ENCODE measurements around the gene ABCC2. TPM values are rescaled to one million over a fixed set of nuclear protein-coding genes. Genes with fewer than 3 reads are reported as not detected.

Gene ABCC2
- total RNA-seq, 4 donors from 2014 or later = 1.7 to 23.7 (median 8.4) TPM

DNA sequence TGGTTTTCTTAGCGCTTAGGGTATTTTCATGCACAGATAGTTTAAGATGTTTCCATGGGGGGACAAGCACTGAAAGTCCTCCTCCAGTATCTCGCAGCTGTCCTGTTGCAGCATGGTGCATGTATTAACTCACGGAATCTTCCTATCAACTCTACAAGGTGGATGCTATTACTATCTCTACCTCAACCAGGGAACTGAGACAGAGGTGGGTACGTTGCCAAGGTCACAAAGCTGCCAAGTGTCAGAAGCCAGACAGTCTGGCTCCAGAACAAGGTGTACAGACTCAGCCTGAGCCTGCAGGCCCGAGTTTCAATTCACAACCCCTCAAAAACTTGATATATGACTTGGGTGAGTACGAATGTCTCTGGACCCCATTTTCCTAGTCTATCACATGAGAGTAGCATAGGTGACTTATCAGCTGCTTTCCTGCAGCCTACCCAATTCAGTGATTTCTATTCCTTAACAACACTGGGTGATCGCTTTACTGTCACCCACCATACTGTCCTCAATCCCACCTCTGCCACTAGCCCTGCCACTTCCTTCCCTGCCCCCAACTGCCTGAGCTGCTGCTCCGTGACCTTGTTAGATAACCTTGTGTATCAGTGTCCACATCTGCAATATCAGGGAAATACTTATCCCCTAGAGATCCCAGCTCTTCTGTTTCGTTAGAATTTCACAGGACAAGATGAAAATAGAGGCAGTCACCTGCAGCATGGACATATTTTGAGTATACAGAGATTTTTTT lies 92.1 kb downstream of the ABCC2 start:
- H3K4me3 ChIP-seq = no peak overlapping the region
- TF ChIP-seq, protein P1, sequence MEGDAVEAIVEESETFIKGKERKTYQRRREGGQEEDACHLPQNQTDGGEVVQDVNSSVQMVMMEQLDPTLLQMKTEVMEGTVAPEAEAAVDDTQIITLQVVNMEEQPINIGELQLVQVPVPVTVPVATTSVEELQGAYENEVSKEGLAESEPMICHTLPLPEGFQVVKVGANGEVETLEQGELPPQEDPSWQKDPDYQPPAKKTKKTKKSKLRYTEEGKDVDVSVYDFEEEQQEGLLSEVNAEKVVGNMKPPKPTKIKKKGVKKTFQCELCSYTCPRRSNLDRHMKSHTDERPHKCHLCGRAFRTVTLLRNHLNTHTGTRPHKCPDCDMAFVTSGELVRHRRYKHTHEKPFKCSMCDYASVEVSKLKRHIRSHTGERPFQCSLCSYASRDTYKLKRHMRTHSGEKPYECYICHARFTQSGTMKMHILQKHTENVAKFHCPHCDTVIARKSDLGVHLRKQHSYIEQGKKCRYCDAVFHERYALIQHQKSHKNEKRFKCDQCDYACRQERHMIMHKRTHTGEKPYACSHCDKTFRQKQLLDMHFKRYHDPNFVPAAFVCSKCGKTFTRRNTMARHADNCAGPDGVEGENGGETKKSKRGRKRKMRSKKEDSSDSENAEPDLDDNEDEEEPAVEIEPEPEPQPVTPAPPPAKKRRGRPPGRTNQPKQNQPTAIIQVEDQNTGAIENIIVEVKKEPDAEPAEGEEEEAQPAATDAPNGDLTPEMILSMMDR (IDR thresholded peaks at IDR 0.05) = no peak
- no peak for TF ChIP-seq POLR2A (IDR thresholded peaks at IDR 0.05)
- TF ChIP-seq EP300 (IDR thresholded peaks at IDR 0.05) = no peak
- WGBS, 2 donors = 88 to 90% methylated on average over 9 of the region's 9 CpGs

DNA sequence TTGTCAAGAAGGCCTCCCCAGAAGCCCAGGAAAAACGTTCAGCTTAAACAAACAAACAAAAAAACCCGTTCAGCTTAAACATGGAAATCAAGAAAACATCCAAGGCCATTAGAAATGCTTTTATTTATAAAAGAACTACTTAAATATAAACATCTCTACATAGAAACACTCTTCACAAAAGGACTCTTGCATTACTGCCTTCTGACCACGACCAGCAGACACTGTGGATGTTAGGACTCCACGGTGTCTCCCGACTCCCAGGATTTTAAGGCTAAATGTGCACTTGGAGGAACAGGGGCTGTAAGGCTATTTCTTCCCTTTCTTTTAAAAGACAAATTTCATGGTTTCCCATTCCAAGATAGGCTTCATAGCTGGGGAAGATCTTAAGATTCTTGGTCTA lies 93.0 kb downstream of the ABCC2 start:
- no peaks in the 10 kb centered on the region for H3K9me3 ChIP-seq
- 84 to 86% methylated on average over 5 of the region's 5 CpGs for WGBS, 2 donors
- TF ChIP-seq EP300 (IDR thresholded peaks at IDR 0.05) (no peak), POLR2A (IDR thresholded peaks at IDR 0.05) (no peak)
- TF ChIP-seq, protein P1 (IDR thresholded peaks at IDR 0.05) = no peak
- no peak overlapping the region for H3K4me3 ChIP-seq
- DNase-seq (ENCODE audit: low spot score in 2 of 2) = no peak
- H3K36me3 ChIP-seq = peaks cover 0 to 73% (median 21%) of the 10 kb centered on the region in 3 donors
- no peaks in the 10 kb centered on the region for H3K27me3 ChIP-seq
- H3K27ac ChIP-seq = no peak overlapping the region
- no peaks in the 10 kb centered on the region for H3K4me1 ChIP-seq

More for the DNA sequence above, 92.1 kb downstream of the ABCC2 start:
- DNase-seq (ENCODE audit: low spot score in 2 of 2) = no peak
- Histone ChIP-seq H3K27me3 (no peaks in the 10 kb centered on the region), H3K9me3 (no peaks in the 10 kb centered on the region), H3K4me1 (no peaks in the 10 kb centered on the region), H3K36me3 (peaks cover 0 to 64% (median 18%) of the 10 kb centered on the region in 3 donors), H3K27ac (no peak overlapping the region)

DNA sequence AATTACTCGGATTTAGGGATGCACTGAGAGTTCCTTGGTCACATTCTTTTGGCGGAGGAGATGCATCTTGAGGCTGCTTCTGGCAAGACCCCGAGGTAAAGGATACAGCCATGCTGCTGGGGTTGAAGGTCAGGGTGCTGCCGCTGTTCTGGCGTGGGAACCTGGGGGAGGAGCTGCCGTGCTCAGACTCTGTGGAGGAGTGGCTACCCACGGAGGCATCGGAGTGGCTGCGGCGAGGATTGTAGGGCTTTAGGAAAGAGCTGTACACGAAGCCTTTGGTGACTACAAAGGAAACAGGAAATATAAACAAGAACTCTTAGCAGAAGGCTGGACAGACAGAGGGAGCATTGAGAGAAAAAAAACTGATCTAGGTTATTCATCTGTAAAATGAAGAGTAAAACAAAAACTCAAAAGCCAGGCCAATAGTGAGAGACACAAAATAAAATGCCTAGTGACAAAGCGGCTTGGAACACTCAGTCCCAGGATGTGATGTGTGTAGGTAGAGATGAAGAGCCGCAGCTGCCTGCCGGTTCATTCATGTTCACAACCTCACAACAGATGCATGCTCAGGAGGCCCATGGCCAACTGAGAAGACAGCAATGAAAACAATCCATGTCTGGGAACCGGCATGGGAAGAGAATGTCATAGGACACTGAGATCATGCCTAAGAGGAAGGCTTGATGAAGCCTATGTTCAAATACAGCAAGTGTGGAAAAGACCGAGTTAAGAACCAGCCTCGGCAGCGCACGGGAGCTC lies 97.8 kb downstream of the ABCC2 start:
- TF ChIP-seq EP300 (IDR thresholded peaks at IDR 0.05) (no peak), POLR2A (IDR thresholded peaks at IDR 0.05) (no peak)
- TF ChIP-seq, protein P1 (IDR thresholded peaks at IDR 0.05) = no peak
- Histone ChIP-seq H3K4me1 (no peaks in the 10 kb centered on the region), H3K36me3 (peaks cover 0 to 99% (median 21%) of the 10 kb centered on the region in 3 donors), H3K4me3 (no peak overlapping the region), H3K27ac (no peak overlapping the region), H3K27me3 (no peaks in the 10 kb centered on the region), H3K9me3 (no peaks in the 10 kb centered on the region)
- DNase-seq (ENCODE audit: low spot score in 2 of 2) = no peak
- whole genome bisulfite sequencing, 2 donors = 70 to 77% methylated on average over 18 to 19 of the region's 19 CpGs

DNA sequence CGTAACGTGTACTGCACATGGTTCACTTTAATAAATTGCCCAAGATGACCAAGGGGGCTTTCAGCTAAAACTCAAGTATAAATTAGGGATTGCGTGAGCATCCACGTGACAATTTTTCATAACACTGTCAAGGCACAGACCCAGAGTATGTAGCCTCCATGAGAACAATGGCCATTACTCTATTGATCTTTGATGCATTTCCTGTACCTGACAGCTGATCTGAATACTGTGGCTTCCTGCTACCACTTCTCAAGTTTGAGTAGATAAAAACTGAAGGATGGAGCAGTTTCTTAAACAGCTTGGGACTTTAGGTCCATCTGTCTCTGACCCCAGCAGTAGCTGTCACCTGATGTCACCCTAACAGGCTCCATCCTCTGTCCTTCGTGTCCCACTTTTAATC lies 98.9 kb downstream of the ABCC2 start:
- no peak for DNase-seq (ENCODE audit: low spot score in 2 of 2)
- TF ChIP-seq, protein P1 (IDR thresholded peaks at IDR 0.05) = no peak
- TF ChIP-seq POLR2A (IDR thresholded peaks at IDR 0.05) = no peak
- TF ChIP-seq EP300 (IDR thresholded peaks at IDR 0.05) = no peak
- Histone ChIP-seq H3K27me3 (no peaks in the 10 kb centered on the region), H3K4me3 (no peak overlapping the region), H3K4me1 (no peaks in the 10 kb centered on the region), H3K9me3 (no peaks in the 10 kb centered on the region), H3K27ac (no peak overlapping the region), H3K36me3 (peaks cover 0 to 99% (median 24%) of the 10 kb centered on the region in 3 donors)
- 90 to 94% methylated on average over 5 of the region's 5 CpGs for WGBS, 2 donors

DNA sequence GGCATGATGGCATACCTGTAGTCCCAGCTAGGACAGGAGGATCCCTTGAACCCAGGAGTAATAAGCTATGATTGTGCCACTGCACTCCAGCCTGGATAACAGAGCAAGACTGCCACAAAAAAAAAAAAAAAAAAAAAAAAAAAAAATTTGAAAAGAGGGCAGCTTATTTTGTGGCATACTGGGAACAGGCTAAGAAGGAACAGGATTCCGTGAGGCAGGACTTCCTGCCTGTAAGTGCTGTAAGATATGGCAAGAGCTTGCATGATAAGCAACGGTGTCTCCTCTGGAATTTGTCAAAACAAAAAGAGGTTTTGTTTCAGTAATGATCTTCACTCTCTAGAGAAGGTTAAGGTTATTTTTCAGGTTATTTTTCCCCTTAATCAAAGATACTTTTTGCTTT lies 101.1 kb downstream of the ABCC2 start:
- Histone ChIP-seq H3K4me3 (no peak overlapping the region), H3K4me1 (no peaks in the 10 kb centered on the region), H3K27ac (no peak overlapping the region), H3K36me3 (peaks cover 0 to 99% (median 18%) of the 10 kb centered on the region in 3 donors), H3K27me3 (no peaks in the 10 kb centered on the region), H3K9me3 (no peaks in the 10 kb centered on the region)
- WGBS, 2 donors = 49 to 55% methylated on average over 2 of the region's 2 CpGs
- DNase-seq (ENCODE audit: low spot score in 2 of 2) = no peak
- TF ChIP-seq POLR2A (IDR thresholded peaks at IDR 0.05) (no peak), EP300 (IDR thresholded peaks at IDR 0.05) (no peak)
- TF ChIP-seq, protein P1 (IDR thresholded peaks at IDR 0.05) = no peak
